ENCODE measurements around the gene OGFRL1. TPM values are rescaled to one million over a fixed set of nuclear protein-coding genes. Genes with fewer than 3 reads are reported as not detected.

OGFRL1 gene
- total and polyA plus RNA-seq, 9 of the 15 experiments (the other 6 are each of a cell fraction or from before 2014, with no cell fraction given): 0.01 to 0.07 (median 0.03) TPM

GRCh38 chr6:71252960-71253359, 35.7 kb upstream of the OGFRL1 start:
- H3K27ac ChIP-seq (ENCODE audit: extremely low read depth, low read depth, low read length): no peak overlapping the region
- no peaks in the 10 kb centered on the region for H3K9me3 ChIP-seq (replicated peaks; ENCODE audit: control insufficient read depth, insufficient read depth, low read depth, low read length)
- H3K27me3 ChIP-seq (ENCODE audit: control insufficient read depth in 2 of 2, insufficient read depth in 2 of 2, low read length in 2 of 2): no peaks in the 10 kb centered on the region
- H2AFZ ChIP-seq (ENCODE audit: low read depth, low read length): no peak overlapping the region
- H3K4me3 ChIP-seq: no peak overlapping the region
- H4K20me1 ChIP-seq (replicated peaks; ENCODE audit: control insufficient read depth, insufficient read depth, low read length): no peaks in the 10 kb centered on the region
- FAIRE-seq: no peak
- H3K79me2 ChIP-seq (ENCODE audit: control insufficient read depth, insufficient read depth, low read length): no peaks in the 10 kb centered on the region
- WGBS (ENCODE audit: insufficient coverage, low coverage, missing lambda C conversion rate): 3% methylated on average over 5 of the region's 5 CpGs
- CTCF ChIA-PET (ENCODE audit: low intra/inter-chr PET ratio): no interaction called here
- DNase-seq (ENCODE audit: extremely low read depth in 1 of 4, low spot score in 3 of 4): no peak
- POLR2A ChIA-PET: no interaction called here
- no peak overlapping the region for H3K4me2 ChIP-seq (ENCODE audit: insufficient read depth, low read length)
- in situ Hi-C loops (cut with MboI): no loop called here
- H3K9ac ChIP-seq (ENCODE audit: insufficient read depth in 1 of 2, low read depth in 2 of 2, low read length in 2 of 2): no peak overlapping the region
- H3K36me3 ChIP-seq (ENCODE audit: control insufficient read depth, insufficient read depth, low read length): no peaks in the 10 kb centered on the region
- no peak for ATAC-seq
- no TSS peak for BruUV-seq (replicated peaks)
- intact Hi-C loops (cut with micrococcal nuclease): no loop called here
- no peaks in the 10 kb centered on the region for H3K9me1 ChIP-seq (ENCODE audit: control insufficient read depth, insufficient read depth, low read length)
- no peaks in the 10 kb centered on the region for H3K4me1 ChIP-seq (replicated peaks in 1 of 2; ENCODE audit: control insufficient read depth in 2 of 2, insufficient read depth in 2 of 2, low read length in 2 of 2)
- TF ChIP-seq MBD1 (CRISPR knock-in tag; IDR thresholded peaks at IDR 0.05) (no peak), PHF8 (IDR thresholded peaks at IDR 0.05; ENCODE audit: borderline replicate concordance, low read length) (no peak), HDAC1 (IDR thresholded peaks at IDR 0.05) (no peak), ZBED1 (IDR thresholded peaks at IDR 0.05) (no peak), ZKSCAN1 (IDR thresholded peaks at IDR 0.05; ENCODE audit: low read depth, low read length) (no peak), HBP1 (CRISPR knock-in tag; IDR thresholded peaks at IDR 0.05) (no peak), SNRNP70 (optimal IDR thresholded peaks at IDR 0.05; ENCODE audit: low read depth, low read length) (no peak), MYC (IDR thresholded peaks at IDR 0.05; ENCODE audit: low read depth, low read length) (no peak), MYC (CRISPR knock-in tag; IDR thresholded peaks at IDR 0.05; ENCODE audit: borderline replicate concordance, low read depth) (no peak), FOXP1 (CRISPR knock-in tag; IDR thresholded peaks at IDR 0.05) (no peak), ZNF445 (CRISPR knock-in tag; IDR thresholded peaks at IDR 0.05; ENCODE audit: low read depth) (no peak), HDAC8 (tag; IDR thresholded peaks at IDR 0.05) (no peak), DDX20 (tag; IDR thresholded peaks at IDR 0.05; ENCODE audit: low read depth) (no peak), TCF7 (IDR thresholded peaks at IDR 0.05; ENCODE audit: borderline replicate concordance) (no peak), ZNF780A (CRISPR knock-in tag; IDR thresholded peaks at IDR 0.05) (no peak), NR3C1 (CRISPR knock-in tag; IDR thresholded peaks at IDR 0.05) (no peak), MTF1 (CRISPR knock-in tag; IDR thresholded peaks at IDR 0.05; ENCODE audit: borderline replicate concordance) (no peak), ZNF280A (IDR thresholded peaks at IDR 0.05; ENCODE audit: low read depth, partially characterized antibody) (no peak), ZNF77 (CRISPR knock-in tag; IDR thresholded peaks at IDR 0.05) (no peak)
